Testis (tissue), 2 donors: ENCODE results near the gene SYT8.

Experiments used
- POLR2A ChIP-seq: fragments of 450-650 bp; IDR thresholded peaks from one replicate; pipeline ENCODE4 v1.6.1; 2017; ENCODE audit warnings: antibody characterized with exemption, mild to moderate bottlenecking, moderate library complexity
- TF ChIP-seq, protein P1 (sequence below), 3 experiments: fragments of 450-650 bp in 2 of 3; fragments of 200-600 bp in 1 of 3; sonication (generic) in 1 of 3; IDR thresholded peaks; one replicate each; pipeline ENCODE4 v1.5.1; 2016 to 2019; ENCODE audit warnings: antibody characterized with exemption in 3 of 3, mild to moderate bottlenecking in 2 of 3, moderate library complexity in 1 of 3

DNA sequence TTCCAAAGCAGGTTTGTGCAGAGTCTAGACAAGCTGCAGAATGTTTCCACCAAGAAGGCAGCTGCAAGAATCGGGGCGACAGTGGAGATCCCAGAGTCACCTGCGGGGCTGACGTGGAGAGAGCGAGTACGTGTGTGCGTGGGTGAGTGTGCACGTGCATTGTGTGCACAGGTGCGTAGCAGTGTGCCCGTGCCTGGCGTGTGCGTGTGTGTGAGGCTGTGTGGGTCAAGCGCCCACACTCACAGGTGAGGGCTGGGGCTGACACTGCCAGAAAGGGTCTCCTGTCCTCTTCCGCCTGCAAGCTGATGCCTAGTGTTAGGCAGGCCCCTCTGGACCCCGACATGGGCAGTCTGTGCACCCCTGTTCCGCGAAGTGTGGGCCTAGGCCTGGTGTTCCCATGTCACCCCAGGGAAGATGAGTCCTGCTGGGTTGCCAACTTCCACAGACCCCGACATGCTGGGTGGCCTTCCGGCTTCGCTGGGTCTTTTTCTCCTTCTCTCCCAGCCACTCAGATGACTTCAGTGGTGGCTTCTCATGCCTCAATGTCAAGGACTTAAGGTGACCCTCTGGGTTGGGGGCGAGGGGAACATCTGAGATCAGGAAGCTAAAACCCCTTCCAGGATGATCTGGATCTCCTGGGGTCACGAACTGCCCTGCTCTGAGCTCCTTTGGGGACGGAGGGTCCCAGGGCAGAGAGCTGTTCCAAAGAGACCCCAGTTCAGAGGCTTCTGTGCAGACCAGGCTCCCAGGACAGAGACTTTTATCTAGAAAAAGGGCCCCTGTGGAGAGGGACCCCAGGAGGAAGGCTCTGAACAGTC is 10.4 kb upstream of the SYT8 start:
- TF ChIP-seq, protein P1, sequence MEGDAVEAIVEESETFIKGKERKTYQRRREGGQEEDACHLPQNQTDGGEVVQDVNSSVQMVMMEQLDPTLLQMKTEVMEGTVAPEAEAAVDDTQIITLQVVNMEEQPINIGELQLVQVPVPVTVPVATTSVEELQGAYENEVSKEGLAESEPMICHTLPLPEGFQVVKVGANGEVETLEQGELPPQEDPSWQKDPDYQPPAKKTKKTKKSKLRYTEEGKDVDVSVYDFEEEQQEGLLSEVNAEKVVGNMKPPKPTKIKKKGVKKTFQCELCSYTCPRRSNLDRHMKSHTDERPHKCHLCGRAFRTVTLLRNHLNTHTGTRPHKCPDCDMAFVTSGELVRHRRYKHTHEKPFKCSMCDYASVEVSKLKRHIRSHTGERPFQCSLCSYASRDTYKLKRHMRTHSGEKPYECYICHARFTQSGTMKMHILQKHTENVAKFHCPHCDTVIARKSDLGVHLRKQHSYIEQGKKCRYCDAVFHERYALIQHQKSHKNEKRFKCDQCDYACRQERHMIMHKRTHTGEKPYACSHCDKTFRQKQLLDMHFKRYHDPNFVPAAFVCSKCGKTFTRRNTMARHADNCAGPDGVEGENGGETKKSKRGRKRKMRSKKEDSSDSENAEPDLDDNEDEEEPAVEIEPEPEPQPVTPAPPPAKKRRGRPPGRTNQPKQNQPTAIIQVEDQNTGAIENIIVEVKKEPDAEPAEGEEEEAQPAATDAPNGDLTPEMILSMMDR (IDR thresholded peaks at IDR 0.05), result no peak
- TF ChIP-seq POLR2A, result no peak
